Measurements from ENCODE around the gene PCDHGC5. TPM values are rescaled to one million over a fixed set of nuclear protein-coding genes. Genes with fewer than 3 reads are reported as not detected.

The PCDHGC5 gene
- total RNA-seq, 2 experiments from 2014 or later: 4.4 to 5.0 TPM

DNA sequence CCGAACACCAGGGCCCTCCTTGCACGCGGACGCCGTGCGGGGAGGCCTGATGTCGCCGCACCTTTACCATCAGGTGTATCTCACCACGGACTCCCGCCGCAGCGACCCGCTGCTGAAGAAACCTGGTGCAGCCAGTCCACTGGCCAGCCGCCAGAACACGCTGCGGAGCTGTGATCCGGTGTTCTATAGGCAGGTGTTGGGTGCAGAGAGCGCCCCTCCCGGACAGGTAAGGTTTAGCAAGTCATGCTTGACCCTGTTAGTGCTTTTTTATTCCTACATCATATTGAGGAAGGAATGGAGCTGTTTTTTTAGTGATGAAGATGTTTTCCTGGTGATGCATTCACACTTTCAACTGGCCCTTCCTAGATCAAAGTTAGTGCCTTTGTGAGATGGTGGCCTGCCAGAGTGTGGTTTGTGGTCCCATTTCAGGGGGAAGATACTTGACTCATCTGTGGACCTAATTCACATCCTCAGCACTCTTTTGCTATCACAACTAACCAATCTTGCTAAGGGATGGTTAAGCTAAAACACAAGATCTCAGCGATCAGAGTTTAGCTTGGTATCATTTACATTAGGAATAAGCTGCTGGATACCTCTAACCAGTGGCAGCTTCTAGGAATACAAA is 10.4 kb upstream of the PCDHGC5 start:
- Histone ChIP-seq H3K9me3 (ENCODE audit: low read length) (no peaks in the 10 kb centered on the region), H3K4me1 (ENCODE audit: insufficient read depth, low read length, poor library complexity, severe bottlenecking) (peaks cover 76% of the 10 kb centered on the region), H3K79me2 (ENCODE audit: insufficient read depth, low read depth, low read length) (peaks cover 68% of the 10 kb centered on the region), H3K9me2 (ENCODE audit: insufficient read depth, low read length) (no peaks in the 10 kb centered on the region), H4K20me1 (ENCODE audit: insufficient read depth, low read length) (no peaks in the 10 kb centered on the region), H3K4me2 (ENCODE audit: low read length) (peak overlapping the region; percentile 84), H3K27ac (ENCODE audit: low read depth, low read length, poor library complexity, severe bottlenecking) (peak overlapping the region; percentile 4), H2AFZ (ENCODE audit: low read length) (no peak overlapping the region), H3K36me3 (ENCODE audit: insufficient read depth, low read length) (peaks cover 24% of the 10 kb centered on the region; the same call in 1 of the 2 replicates), H3K4me3 (ENCODE audit: low read depth, low read length, poor library complexity, severe bottlenecking) (peak overlapping the region; percentile 79)
- intact Hi-C loops (cut with micrococcal nuclease; ENCODE audit: unreplicated experiment): loop anchor here (5.0 kb wide), 1 partner anchor 116 kb away; the partner anchor contains the start of gene PCDHGA5
- no peak for DNase-seq (ENCODE audit: low spot score)
- CTCF ChIA-PET (ENCODE audit: unreplicated experiment): interaction anchor here (0.5 to 1.7 kb wide), 9 partner anchors 10 to 520 kb away, joined by 3 to 7 read pairs (median 3); partner anchors contain the start of gene PCDHGC5
- no TSS peak for BruUV-seq (replicated peaks)
- TF ChIP-seq EZH2phosphoT487 (IDR thresholded peaks at IDR 0.05; ENCODE audit: borderline replicate concordance, low read depth, low read length): no peak
- TF ChIP-seq, protein P1, sequence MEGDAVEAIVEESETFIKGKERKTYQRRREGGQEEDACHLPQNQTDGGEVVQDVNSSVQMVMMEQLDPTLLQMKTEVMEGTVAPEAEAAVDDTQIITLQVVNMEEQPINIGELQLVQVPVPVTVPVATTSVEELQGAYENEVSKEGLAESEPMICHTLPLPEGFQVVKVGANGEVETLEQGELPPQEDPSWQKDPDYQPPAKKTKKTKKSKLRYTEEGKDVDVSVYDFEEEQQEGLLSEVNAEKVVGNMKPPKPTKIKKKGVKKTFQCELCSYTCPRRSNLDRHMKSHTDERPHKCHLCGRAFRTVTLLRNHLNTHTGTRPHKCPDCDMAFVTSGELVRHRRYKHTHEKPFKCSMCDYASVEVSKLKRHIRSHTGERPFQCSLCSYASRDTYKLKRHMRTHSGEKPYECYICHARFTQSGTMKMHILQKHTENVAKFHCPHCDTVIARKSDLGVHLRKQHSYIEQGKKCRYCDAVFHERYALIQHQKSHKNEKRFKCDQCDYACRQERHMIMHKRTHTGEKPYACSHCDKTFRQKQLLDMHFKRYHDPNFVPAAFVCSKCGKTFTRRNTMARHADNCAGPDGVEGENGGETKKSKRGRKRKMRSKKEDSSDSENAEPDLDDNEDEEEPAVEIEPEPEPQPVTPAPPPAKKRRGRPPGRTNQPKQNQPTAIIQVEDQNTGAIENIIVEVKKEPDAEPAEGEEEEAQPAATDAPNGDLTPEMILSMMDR (conservative IDR thresholded peaks at IDR 0.05; ENCODE audit: low read length): 0 out of 2 replicates have a peak, but pooled peaks have one; percentile 23
- POLR2A ChIA-PET: interaction anchor here (0.6 to 8.0 kb wide), 14 partner anchors 19 to 318 kb away, joined by 3 to 108 read pairs (median 4); partner anchors contain the start of gene PCDHGA12

DNA sequence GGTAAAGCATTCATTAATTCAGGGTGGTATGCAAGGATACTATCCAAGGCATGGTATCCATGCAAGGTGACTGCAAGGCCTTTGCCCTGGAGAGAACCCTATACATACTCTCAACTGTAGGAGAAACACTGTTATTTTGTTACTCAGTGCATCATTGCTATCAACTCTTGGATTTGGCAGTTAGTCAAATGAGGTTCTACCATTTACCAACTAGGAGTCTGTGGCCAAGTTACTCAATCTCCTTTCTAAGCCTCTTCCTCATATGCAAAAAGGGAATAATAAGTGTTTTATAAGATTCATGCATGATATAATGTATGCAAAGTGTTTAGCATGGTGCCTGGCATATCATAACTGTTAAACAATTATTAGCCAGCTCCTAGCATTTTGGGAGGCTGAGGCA is 9.1 kb upstream of the PCDHGC5 start:
- ChIA-PET POLR2A (interaction anchor here (0.8 to 8.2 kb wide), 12 partner anchors 10 to 159 kb away, joined by 3 to 109 read pairs (median 6); partner anchors contain the start of genes PCDHGC5 and TAF7), CTCF (ENCODE audit: unreplicated experiment) (interaction anchor here (1.1 kb wide), 1 partner anchor 79 kb away, joined by 3 read pairs; no protein-coding TSS in a partner anchor)
- Histone ChIP-seq H3K4me1 (ENCODE audit: insufficient read depth, low read length, poor library complexity, severe bottlenecking) (peaks cover 86% of the 10 kb centered on the region), H3K4me2 (ENCODE audit: low read length) (peak overlapping the region; percentile 84), H3K27ac (ENCODE audit: low read depth, low read length, poor library complexity, severe bottlenecking) (peak overlapping the region; percentile 65), H3K4me3 (ENCODE audit: low read depth, low read length, poor library complexity, severe bottlenecking) (peak overlapping the region; percentile 79), H4K20me1 (ENCODE audit: insufficient read depth, low read length) (no peaks in the 10 kb centered on the region), H3K79me2 (ENCODE audit: insufficient read depth, low read depth, low read length) (peaks cover 81% of the 10 kb centered on the region), H2AFZ (ENCODE audit: low read length) (no peak overlapping the region), H3K36me3 (ENCODE audit: insufficient read depth, low read length) (peaks cover 24% of the 10 kb centered on the region; the same call in 1 of the 2 replicates), H3K9me3 (ENCODE audit: low read length) (no peaks in the 10 kb centered on the region), H3K9me2 (ENCODE audit: insufficient read depth, low read length) (no peaks in the 10 kb centered on the region)
- DNase-seq (ENCODE audit: low spot score): no peak
- no TSS peak for BruUV-seq (replicated peaks)
- TF ChIP-seq, protein P1 (conservative IDR thresholded peaks at IDR 0.05; ENCODE audit: low read length): no peak
- TF ChIP-seq EZH2phosphoT487 (IDR thresholded peaks at IDR 0.05; ENCODE audit: borderline replicate concordance, low read depth, low read length): no peak
- intact Hi-C loops (cut with micrococcal nuclease; ENCODE audit: unreplicated experiment): loop anchor here (1.0 to 5.0 kb wide), 2 partner anchors 28 to 117 kb away; partner anchors contain the start of gene PCDHGA5

Data from OCI-LY7 (cell line).